HG03025 (cell line): Measurements from ENCODE around the gene CBR1.
"Not testable (repeated sequence)": the region's sequence is repeated elsewhere in the genome, so short reads cannot be mapped to it uniquely, and the experiment has no call there.

ENCODE experiments used
- ATAC-seq: cut with Tn5 transposase; IDR thresholded peaks from one replicate; pipeline ENCODE4 v1.9.1; 2021; ENCODE audit warnings: mild to moderate bottlenecking, moderate library complexity; ENCODE audit not compliant: unreplicated experiment, low FRiP score

The CBR1 gene

DNA sequence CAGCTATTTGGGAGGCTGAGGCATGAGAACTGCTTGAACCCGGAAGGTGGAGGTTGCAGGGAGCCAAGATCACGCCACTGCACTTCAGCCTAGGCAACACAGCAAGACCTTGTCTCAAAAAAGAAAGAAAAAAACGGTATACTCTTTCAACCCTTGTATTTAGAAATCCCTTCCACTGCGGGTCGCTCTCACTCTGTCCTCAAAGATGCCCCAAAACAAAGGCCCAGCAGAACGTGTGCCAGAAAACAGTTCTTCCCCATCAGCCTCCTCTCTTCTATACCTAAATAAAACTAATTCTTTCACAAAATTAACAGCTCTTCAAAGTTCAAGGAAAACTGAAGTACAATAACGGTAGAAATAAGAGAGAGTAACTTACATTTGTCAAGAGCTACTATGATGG, 22.7 kb upstream of the CBR1 start:
- no peak for ATAC-seq

DNA sequence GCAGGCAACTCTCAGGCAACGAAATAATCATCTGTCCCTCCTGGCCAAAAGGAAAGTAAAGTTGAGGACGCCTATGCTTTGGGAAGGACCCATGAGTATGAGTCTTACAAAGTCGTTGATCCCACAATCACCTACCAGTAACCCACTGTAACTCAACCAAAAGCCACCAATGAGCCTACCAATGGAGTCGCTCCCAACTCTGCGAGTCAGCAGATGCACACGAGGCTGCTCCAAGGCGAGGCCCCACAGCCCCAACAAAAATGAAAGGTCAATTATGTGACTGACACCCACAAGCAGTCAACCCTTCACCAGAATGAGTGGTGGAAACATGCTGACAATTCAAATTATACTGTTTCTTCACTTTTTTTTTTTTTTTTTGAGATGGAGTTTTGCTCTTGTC, 21.5 kb upstream of the CBR1 start:
- no peak for ATAC-seq

DNA sequence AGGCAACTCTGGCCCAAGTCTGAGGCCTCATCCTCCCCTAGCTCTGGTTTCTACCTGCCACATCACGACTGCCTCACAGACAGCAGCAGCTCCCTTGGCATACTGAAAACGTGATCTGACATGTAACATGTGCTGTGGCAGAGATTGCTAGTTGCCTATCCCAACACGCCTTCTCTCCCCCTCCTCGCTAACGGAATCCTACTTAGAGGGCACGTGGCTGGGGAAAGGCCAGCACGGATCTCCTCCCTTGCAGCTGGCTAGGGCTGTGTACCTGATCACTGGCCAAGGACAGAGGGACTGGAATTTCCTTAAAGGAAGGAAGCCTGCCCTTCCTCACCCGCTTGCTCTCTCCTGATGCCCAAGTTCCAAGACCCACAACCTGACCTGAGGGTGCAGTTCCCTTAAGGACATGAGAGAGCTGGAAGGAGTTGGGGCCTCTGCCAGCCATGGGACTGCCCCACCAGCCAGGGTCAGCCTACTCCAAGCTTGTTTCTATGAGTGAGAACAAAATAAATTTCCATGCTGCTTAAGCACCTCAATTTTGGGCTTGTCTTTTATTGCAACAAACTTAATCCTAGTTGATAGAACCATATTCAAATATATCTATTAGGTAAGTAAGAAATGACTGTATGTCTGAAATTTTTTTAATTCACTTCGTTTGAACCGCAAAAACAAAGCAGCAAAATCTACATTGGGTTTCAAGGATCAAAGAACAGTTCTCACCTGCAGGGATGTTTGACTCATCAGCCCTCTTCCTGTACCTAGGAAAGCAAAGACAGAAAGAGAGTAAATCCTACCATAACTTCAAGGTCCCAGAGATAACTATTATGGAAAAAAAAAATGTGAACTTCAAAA, 16.7 kb upstream of the CBR1 start:
- ATAC-seq, result no peak

DNA sequence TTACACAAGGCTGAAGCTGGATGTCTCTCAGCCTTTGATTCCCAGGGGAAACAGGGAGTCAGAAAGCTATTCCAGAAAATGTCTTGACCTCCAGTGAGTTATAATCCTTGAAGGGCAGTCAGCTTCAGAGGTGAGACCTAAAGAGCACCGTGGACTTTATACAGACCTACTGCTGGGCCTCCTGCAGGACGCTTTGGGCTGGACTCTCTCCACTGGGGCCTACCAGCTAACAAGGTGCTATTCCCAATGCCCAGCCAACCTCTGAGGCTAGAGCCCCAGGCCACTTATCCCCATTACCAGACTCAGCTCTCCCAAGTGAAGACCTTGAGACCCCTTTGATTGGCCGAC, 16.1 kb upstream of the CBR1 start:
- no peak for ATAC-seq

DNA sequence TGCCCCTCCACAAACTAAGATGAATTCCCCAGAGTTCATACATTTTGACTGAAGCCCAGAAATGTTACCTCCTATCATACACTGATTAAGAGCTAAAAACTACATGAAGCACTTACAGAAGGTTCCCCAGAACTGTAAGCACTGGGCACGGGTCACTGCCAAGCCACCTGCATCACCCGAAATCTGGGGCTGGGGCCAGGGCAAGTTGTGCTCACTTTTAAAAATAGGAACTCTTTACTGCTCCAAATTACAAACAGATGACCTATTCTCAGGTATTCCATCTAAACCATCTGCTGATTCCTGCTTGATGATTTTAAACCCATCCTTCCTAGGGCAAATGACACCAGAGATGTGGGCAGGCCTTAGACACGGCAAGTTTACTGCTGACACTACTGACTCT, 14.3 kb upstream of the CBR1 start:
- no peak for ATAC-seq

DNA sequence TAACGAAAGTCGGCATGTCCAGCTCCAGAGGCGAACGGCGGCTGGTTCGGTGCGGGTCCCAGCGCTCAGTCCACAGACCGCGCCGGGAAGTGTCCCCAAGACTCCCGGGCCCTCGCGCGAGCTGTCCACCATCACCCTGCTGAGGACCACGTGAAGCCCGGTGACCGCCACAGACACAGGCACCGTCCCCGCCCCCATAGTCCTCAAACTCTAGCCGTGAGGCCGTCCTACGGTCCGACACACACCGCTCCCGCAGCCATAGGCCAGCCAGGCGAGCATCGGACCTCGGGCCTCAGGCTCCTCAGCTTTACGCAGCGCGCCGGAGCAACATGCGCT, 10.0 kb upstream of the CBR1 start:
- ATAC-seq, result peak; percentile 37

DNA sequence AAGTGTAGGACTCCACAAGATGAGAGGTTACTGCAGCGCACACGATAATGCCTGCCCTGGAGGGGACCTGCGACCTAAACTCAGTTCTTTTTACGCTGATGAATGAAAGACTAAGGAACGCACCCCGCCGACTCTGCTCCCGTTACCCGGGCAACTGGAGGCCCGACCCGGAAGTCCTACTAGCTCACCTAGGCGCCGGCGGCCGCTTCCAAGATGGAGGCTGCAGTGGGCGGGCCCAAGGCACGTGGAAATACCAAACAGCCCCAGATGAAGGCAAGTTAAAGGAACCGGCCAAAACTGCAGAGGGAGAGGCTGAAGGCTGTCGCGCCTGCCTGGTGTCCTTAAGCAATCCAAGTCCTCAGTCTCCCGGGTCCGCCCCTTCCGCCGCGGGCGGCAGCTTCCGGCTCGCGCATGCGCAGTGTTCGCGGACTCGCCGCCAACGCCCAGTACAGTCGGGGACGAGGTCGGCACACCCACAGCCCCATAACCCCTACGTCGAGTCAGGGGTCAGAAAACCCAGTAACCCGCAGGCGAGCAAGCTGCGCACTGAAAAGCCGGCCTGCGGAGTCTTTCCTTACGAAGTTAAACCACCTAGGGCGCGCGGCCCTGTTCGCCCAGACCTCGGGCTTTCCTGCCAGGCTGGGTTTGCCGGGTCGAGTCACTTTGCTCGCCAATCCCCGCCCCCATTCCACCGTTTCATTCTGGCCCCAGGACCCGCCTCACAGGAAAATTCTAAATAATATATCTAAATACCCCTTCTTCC, 9.5 kb upstream of the CBR1 start, which contains the start of gene SETD4:
SETD4 (minus strand) TSS at position 368 of the 763 bp plus-strand sequence. CDS start 1,638 bp downstream, outside the sequence.
- ATAC-seq, result peak; percentile 87

DNA sequence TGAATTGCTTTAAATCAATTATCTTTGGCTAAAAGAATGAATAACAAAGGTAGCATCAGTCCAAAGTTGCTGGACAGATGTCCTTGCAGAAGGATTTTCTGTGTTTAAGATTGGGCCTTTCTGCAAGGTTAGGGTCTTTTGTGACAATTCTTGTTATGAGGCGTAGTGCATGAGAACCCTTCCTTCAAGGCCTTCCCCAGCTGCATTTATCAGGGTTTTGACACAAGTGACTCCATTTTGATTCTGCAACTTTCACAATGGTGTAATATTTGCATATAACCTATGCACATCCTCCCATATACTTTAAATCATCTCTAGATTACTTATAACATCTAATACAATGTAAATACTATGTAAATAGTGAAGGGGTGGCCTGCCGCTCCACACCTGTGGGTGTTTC, 8.4 kb upstream of the CBR1 start:
- ATAC-seq, result no peak

DNA sequence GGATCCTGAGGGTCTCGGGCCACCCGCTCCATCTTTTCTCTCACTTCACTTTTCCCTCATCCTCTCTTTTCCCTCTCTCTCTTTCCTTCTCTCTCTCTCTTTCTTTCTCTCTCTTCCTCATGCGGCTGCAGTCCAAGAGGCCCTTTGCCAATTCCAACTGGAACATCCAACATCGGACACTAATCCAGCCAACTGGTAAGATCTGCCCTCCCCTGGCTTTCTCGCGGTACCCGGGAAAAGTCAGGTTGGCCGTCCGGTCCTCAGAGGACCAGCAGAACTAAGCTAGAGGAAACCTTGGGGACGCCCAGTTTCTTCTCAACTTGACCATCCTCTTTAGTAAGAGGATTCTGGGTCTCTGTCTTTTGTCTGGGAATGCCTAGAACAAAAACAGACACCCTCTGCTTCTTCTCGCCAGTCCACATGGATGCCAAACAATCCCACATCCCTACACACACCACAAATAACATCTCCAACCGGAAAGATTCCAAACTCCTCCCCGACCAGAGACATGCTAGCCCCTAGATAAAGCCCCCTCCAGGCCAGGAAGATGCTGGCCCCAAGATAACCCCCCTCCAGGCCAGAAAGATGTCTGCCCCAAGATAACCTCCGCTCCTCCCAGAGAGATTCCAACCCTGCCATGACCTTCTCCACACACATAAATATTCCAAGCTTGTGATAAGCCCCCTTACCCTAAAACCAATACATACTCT, 6.3 kb upstream of the CBR1 start:
- no peak for ATAC-seq

DNA sequence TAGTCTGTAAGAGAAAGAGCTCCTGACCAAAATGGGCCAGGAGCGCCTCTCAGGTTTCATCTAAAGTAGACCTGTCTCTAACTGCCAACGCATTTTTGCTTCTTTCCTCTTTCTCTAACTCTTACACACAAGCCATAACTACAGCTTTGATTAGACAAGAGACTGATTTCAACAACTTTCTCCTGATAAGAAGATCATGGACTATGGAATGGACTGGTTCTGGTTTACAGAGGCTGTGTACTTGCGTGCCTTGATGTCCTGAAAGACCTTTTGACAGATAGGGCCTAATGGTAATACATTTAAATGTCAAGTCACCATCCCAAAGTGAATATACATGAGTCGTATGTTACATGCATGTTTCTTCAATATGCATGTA, 5.8 kb upstream of the CBR1 start:
- ATAC-seq, result no peak

DNA sequence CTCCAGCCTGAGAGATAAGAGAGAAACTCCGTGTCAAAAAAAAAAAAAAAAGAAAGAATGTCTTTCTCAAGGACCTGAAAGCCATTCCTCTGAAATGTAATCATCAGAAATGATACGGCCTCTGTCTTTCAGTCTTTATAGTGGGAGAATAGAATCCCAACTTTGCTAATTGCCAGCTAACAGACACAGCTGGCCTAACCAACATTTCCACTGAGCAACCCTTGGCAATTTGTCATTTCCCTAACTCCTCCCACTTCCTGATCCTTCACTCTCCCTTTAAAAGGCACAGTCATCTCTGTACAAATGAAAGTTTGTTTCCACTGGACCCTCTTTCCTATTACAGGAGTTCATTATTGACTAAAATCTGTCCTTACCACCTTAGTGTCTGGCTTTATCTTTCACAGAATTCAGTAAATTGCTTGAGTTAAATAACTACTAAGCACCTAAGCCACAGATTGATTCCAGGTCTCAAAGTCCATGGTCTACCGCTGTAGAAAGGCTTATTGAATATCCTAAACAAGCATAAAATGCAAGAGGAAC, 4.3 kb upstream of the CBR1 start:
- no peak for ATAC-seq

DNA sequence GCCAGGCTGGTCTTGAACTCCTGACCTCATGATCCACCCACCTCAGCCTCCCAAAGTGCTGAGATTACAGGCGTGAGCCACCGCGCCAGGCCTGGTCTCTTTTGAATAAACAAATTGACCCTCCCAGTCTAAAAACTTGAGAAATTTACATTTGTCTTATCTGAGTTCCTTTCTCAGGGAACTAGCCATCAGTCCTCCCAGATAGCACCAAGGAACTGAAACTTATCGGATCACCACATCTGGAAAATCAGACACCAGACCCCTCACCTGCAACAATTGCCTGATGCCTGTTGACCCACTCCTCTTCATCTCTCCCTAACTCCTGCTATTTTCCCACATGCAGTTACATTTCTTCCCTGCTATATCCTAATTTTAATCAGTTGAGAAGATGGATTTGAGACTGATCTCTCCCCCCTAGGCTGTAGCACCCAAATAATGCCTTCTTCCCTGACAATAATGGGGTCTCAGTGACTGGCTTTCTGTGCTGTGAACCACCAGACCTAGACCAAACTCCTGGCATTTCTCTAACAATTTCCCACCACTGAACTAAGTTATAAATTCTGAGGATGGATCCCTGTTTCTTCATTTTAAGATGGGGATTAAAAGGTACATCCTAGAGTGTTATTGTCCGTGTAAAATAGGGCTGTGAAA, 951 bp upstream of the CBR1 start:
- no peak for ATAC-seq

DNA sequence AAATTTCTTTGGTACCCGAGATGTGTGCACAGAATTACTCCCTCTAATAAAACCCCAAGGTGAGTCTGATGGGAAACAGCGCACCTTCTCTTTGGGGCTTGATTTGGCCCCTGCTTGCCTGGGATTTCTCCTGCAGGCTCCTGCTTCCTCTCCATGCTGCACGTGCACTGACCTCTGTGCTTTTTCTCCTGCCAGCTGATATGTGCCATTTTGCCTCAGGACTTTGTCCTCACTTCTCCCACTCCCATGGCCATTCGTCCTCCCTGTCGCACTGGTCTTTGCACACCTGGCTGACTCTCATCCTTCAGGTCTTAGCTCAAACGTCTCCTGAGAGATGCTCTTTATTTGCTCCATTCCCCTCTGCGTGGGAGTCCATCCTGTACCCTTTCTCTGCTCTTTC, 1.2 kb downstream of the CBR1 start:
- ATAC-seq, result no peak

DNA sequence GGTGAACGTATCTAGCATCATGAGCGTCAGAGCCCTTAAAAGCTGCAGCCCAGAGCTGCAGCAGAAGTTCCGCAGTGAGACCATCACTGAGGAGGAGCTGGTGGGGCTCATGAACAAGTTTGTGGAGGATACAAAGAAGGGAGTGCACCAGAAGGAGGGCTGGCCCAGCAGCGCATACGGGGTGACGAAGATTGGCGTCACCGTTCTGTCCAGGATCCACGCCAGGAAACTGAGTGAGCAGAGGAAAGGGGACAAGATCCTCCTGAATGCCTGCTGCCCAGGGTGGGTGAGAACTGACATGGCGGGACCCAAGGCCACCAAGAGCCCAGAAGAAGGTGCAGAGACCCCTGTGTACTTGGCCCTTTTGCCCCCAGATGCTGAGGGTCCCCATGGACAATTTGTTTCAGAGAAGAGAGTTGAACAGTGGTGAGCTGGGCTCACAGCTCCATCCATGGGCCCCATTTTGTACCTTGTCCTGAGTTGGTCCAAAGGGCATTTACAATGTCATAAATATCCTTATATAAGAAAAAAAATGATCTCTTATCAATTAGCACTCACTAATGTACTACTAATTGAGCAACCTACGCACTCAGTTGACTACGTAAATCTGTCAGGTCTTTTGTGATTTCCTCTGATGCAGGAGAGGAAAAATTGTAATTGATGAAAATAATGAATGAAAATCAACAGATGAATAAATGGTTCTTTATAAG, 2.8 kb downstream of the CBR1 start:
- ATAC-seq, result no peak

DNA sequence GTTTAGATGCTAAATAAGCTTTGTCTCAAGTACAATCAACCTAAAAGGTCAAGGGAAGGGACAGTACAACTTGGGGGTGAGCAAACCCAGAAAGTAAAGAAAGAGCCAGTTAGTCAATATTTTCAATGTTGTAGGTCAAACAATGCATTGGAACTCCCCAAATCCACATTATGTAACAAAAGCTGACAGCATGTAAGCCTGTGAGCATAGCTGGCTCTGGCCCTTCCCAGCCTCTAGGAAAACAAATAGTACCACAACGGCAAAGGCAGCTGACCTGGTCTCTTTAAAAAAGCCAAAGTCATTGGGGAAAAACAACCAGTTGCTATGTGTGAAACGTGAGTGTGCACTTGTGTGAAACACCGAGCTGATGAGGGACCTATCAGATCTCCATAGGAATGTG, 3.4 kb downstream of the CBR1 start:
- ATAC-seq, result no peak

DNA sequence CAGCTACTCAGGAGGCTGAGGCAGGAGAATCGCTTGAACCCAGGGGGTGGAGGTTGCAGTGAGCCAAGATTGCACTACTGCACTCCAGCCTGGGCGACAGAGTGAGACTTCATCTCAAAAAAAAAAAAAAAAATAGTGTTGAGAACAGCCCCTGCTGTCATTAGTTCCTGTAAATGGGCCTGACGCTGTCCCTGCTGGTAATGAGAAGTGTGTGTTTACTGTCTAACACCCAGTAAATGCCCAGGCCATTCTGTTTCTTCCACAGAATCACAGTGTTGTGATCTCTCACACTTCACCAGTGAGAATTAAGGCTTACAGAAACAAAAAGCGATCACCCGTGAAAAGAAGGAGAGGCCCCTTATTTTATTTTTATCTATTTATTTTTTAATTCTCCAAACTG, 4.1 kb downstream of the CBR1 start:
- not testable (repeated sequence) for ATAC-seq

DNA sequence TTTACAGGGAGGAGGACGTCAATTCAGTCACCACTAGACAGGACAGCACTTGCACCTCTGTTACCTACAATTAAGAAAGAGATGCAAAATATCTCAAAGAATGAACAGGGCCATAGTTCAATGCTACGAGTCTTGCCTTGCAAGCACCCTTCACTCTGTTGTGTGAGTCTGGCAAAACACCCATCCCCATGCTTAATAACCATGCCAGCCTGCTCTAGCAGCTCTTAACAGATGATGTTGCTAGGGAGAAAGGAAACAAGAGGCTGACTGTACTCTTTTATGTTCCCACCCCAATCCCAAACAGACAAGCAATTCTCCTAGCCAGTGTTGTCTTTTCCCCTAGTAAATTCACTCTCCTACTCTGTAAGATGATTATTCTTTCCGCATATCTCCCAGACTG, 5.3 kb downstream of the CBR1 start:
- no peak for ATAC-seq

DNA sequence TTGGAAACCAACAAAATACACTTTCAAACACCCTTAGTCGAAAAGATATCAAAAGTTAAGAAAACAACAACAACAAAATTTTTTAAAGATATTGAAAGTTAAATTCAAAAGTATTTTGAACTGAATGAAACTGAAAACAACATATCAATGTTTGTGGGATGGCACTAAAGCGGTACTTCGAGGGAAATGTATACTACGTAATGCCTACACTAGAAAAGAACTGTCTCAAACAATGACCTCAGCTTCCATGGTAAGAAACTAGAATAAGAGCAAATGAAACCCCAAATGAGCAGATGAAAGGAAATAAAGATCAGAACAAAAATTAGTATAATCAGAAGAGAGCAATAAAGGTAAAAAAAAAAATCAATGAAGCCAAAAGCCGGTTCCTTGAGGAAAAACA, 6.1 kb downstream of the CBR1 start:
- ATAC-seq, result no peak

DNA sequence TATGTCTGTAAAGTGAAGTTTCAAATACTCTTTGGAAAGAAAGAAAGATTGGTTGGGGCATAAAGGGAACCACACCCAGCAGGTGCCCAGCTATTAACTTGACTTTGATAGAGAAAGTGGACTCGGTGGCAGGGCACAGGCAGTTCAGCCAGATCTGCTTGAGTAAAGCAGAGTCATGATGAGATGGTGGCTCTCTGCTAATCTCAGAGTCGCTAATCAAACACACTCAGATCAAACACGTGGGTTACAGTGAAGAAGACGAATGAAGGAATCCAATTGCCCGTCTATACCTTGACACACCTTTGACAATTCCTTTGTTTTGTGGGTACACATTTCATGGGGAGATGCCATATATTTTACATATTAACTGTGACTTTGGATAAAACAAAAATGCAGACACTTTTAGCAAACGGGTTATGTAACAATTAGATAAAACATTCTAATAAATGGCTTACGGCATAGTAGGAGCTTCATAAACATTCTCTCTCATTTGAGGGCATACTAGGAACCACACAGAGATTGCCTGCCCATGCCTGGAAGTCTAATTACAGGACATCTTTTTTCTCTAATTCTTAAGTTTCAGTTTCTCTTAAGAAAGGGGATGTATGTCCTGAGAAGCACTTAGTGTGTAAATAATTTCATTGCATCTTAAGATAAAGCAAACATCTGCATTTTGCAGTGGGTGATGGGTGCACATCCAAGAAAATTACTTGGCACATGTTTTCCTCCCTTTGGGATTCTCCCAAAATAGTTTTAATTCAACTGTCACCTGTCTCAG, 7.2 kb downstream of the CBR1 start:
- ATAC-seq, result no peak
